Skeletal muscle tissue (tissue), 1 donor: ENCODE results near the gene RNF150. TPM values are rescaled to one million over a fixed set of nuclear protein-coding genes. Genes with fewer than 3 reads are reported as not detected.

Experiments used
- total RNA-seq: library from RNA; depleted of rRNA; stranded (reverse); fragments of >200 nt; gene quantifications from one replicate; pipeline ENCODE4 v1.2.3, GENCODE V29; 2014

RNF150 gene
- total RNA-seq, 1 donor from 2014 or later: 36.5 TPM

Other genes starting within 250 kb of the RNF150 start
- gene ZNF330, start 87.4 kb upstream of the RNF150 start, total RNA-seq: 22.4 TPM